Progenitor cell of endocrine pancreas (in vitro differentiated cells): Measurements from ENCODE around the gene SMCO3. TPM values are rescaled to one million over a fixed set of nuclear protein-coding genes. Genes with fewer than 3 reads are reported as not detected.

Source experiments
- DNase-seq: peaks from one replicate; pipeline ENCODE4 v3.0.0; 2021; ENCODE audit warnings: low spot score; ENCODE audit not compliant: unreplicated experiment
- H3K27ac Mint-ChIP-seq: 2 replicates; pipeline ENCODE4 v1.8.0; 2021; ENCODE audit warnings: mild to moderate bottlenecking, moderate library complexity, mixed read lengths
- H3K27me3 Mint-ChIP-seq: 2 replicates; pipeline ENCODE4 v1.8.0; 2021; ENCODE audit warnings: mixed read lengths
- H3K36me3 Mint-ChIP-seq: 2 replicates; pipeline ENCODE4 v1.8.0; 2022; ENCODE audit warnings: mixed read lengths; ENCODE audit not compliant: insufficient read depth
- H3K4me1 Mint-ChIP-seq: 2 replicates; pipeline ENCODE4 v1.8.0; 2021; ENCODE audit warnings: low read depth, mixed read lengths
- H3K4me3 Mint-ChIP-seq: 2 replicates; pipeline ENCODE4 v1.8.0; 2021; ENCODE audit warnings: low read depth, mild to moderate bottlenecking, moderate library complexity, mixed read lengths
- H3K9me3 Mint-ChIP-seq: 2 replicates; pipeline ENCODE4 v1.8.0; 2021; ENCODE audit warnings: low read depth, mixed read lengths
- CTCF ChIP-seq: fragments of 200-600 bp; sonication (generic); IDR thresholded peaks from one replicate; pipeline ENCODE4 v1.5.0; 2021; ENCODE audit warnings: antibody characterized with exemption, mild to moderate bottlenecking; ENCODE audit not compliant: unreplicated experiment
- total RNA-seq: library from RNA; stranded (reverse); gene quantifications from 2 replicates; pipeline ENCODE4 v1.2.1, GENCODE V29; 2021

SMCO3 gene
- total RNA-seq, 1 donor from 2014 or later, result not detected

- no peak for DNase-seq
- H3K4me3 Mint-ChIP-seq, result no peak overlapping the region
- no peaks in the 10 kb centered on the region for H3K4me1 Mint-ChIP-seq
- TF ChIP-seq CTCF, result no peak
- H3K36me3 Mint-ChIP-seq, result no peaks in the 10 kb centered on the region
- H3K9me3 Mint-ChIP-seq, result no peaks in the 10 kb centered on the region
- no peak overlapping the region for H3K27ac Mint-ChIP-seq
- H3K27me3 Mint-ChIP-seq, result no peaks in the 10 kb centered on the region
Measured at GRCh38 chr12:14824012-14824634, 10.1 kb upstream of the SMCO3 start.

GRCh38 chr12:14811486-14811885 is 2.5 kb downstream of the SMCO3 start:
- no peaks in the 10 kb centered on the region for H3K27me3 Mint-ChIP-seq
- DNase-seq, result no peak
- no peak overlapping the region for H3K27ac Mint-ChIP-seq
- H3K4me3 Mint-ChIP-seq, result no peak overlapping the region
- H3K4me1 Mint-ChIP-seq, result no peaks in the 10 kb centered on the region
- H3K9me3 Mint-ChIP-seq, result no peaks in the 10 kb centered on the region
- H3K36me3 Mint-ChIP-seq, result no peaks in the 10 kb centered on the region
- TF ChIP-seq CTCF, result no peak

GRCh38 chr12:14810953-14811483 is 3.0 kb downstream of the SMCO3 start:
- H3K9me3 Mint-ChIP-seq, result no peaks in the 10 kb centered on the region
- H3K27me3 Mint-ChIP-seq, result no peaks in the 10 kb centered on the region
- no peak overlapping the region for H3K27ac Mint-ChIP-seq
- no peaks in the 10 kb centered on the region for H3K4me1 Mint-ChIP-seq
- peak; percentile 56 for TF ChIP-seq CTCF
- H3K36me3 Mint-ChIP-seq, result no peaks in the 10 kb centered on the region
- no peak overlapping the region for H3K4me3 Mint-ChIP-seq
- no peak for DNase-seq

GRCh38 chr12:14810167-14810952 is 3.6 kb downstream of the SMCO3 start:
- DNase-seq, result no peak
- no peak overlapping the region for H3K27ac Mint-ChIP-seq
- TF ChIP-seq CTCF, result no peak
- no peaks in the 10 kb centered on the region for H3K4me1 Mint-ChIP-seq
- H3K27me3 Mint-ChIP-seq, result no peaks in the 10 kb centered on the region
- no peak overlapping the region for H3K4me3 Mint-ChIP-seq
- no peaks in the 10 kb centered on the region for H3K9me3 Mint-ChIP-seq
- no peaks in the 10 kb centered on the region for H3K36me3 Mint-ChIP-seq

- Mint-ChIP-seq H3K4me3 (no peak overlapping the region), H3K36me3 (peaks cover 5% of the 10 kb centered on the region), H3K4me1 (peaks cover 16% of the 10 kb centered on the region), H3K27ac (no peak overlapping the region), H3K27me3 (no peaks in the 10 kb centered on the region), H3K9me3 (no peaks in the 10 kb centered on the region)
- no peak for TF ChIP-seq CTCF
- no peak for DNase-seq
Measured at GRCh38 chr12:14803830-14804160, 10.2 kb downstream of the SMCO3 start.
